ENCODE data around the gene MBP.
A peak's percentile ranks its signal among the peaks of the same experiment; 100 is the strongest.

Gene MBP

GRCh38 chr18:76955524-76956170, 176.9 kb downstream of the MBP start:
- peak overlapping the region; percentile 98 for H3K27ac ChIP-seq
- TF ChIP-seq CTCF (conservative IDR thresholded peaks at IDR 0.05), result peak; percentile 15; the same call in 1 of the 2 replicates

- TF ChIP-seq CTCF (conservative IDR thresholded peaks at IDR 0.05), result no peak
- H3K27ac ChIP-seq, result peak overlapping the region; percentile 98
Observed at GRCh38 chr18:76953583-76954233, 178.9 kb downstream of the MBP start.

GRCh38 chr18:76953156-76953555, 179.4 kb downstream of the MBP start:
- no peak for TF ChIP-seq CTCF (conservative IDR thresholded peaks at IDR 0.05)
- peak overlapping the region; percentile 98 for H3K27ac ChIP-seq

GRCh38 chr18:76952747-76953146, 179.8 kb downstream of the MBP start:
- peak overlapping the region; percentile 98 for H3K27ac ChIP-seq
- TF ChIP-seq CTCF (conservative IDR thresholded peaks at IDR 0.05), result no peak

GRCh38 chr18:76951456-76952247, 180.9 kb downstream of the MBP start:
- no peak for TF ChIP-seq CTCF (conservative IDR thresholded peaks at IDR 0.05)
- H3K27ac ChIP-seq, result peak overlapping the region; percentile 98

- no peak overlapping the region for H3K27ac ChIP-seq
- TF ChIP-seq CTCF (conservative IDR thresholded peaks at IDR 0.05), result no peak
Observed at GRCh38 chr18:76948345-76948744, 184.2 kb downstream of the MBP start.

GRCh38 chr18:76944346-76944745, 188.2 kb downstream of the MBP start:
- H3K27ac ChIP-seq, result peak overlapping the region; percentile 36; the same call in 1 of the 2 replicates
